K562 (cell line): ENCODE results near the gene LRMDA. TPM values are rescaled to one million over a fixed set of nuclear protein-coding genes. Genes with fewer than 3 reads are reported as not detected.

ENCODE experiments used
- ATAC-seq: fragments of 200-7000 bp; cut with Tn5 transposase; 3 replicates; pipeline ENCODE4 v1.9.1; 2020; ENCODE audit warnings: moderate library complexity
- BruUV-seq: library from RNA; stranded (reverse); fragments of 400-500 nt; replicated peaks from 2 replicates; lab custom pipeline; 2021; lab: Mats Ljungman, UMichigan
- CTCF ChIA-PET: fragments of 300-600 bp; formaldehyde crosslinking; extraction: SDS; loops from one replicate; lab custom pipeline; 2021; ENCODE audit warnings: low intra/inter-chr PET ratio; lab: Yijun Ruan, JAX
- POLR2A ChIA-PET: fragments of 300-600, 350-650 bp; sonication (Branson Sonifier 250); formaldehyde crosslinking; extraction: SDS; loops from one replicate; lab custom pipeline; 2021; ENCODE audit warnings: antibody characterized with exemption, inconsistent platforms; lab: Yijun Ruan, JAX
- DNase-seq, 4 experiments: peaks; one replicate each; pipeline versions ENCODE4 v3.0.0 to v3.0.0-alpha.2; 2011 to 2018; ENCODE audit warnings: low spot score in 3 of 4, mixed read lengths in 3 of 4; ENCODE audit errors: extremely low read depth in 1 of 4
- FAIRE-seq: peaks from 2 replicates; lab custom pipeline; 2011; peaks lifted over from hg19 to GRCh38; lab: Jason Lieb, UNC
- H2AFZ ChIP-seq: 2 replicates; pipeline ENCODE4 v1.6.0; 2011; ENCODE audit warnings: low read depth, low read length, control low read depth, inconsistent platforms
- H3K27ac ChIP-seq: fragments of 200-600 bp; 3 replicates; pipeline ENCODE4 v1.8.0; 2011; ENCODE audit warnings: low read depth, mild to moderate bottlenecking, control low read depth, inconsistent platforms, low read length, moderate library complexity, mixed read lengths; ENCODE audit errors: extremely low read depth
- H3K27me3 ChIP-seq, 2 experiments: fragments of 300-600 bp in 1 of 2; 2 replicates in 1 of 2; 3 replicates in 1 of 2; pipeline versions ENCODE4 v1.6.0 to v1.8.0; 2011; ENCODE audit warnings: inconsistent platforms in 2 of 2, low read length in 2 of 2, mild to moderate bottlenecking in 1 of 2, mixed read lengths in 1 of 2, moderate library complexity in 1 of 2; ENCODE audit not compliant: control insufficient read depth in 2 of 2, insufficient read depth in 2 of 2
- H3K36me3 ChIP-seq: fragments of 300-600 bp; 3 replicates; pipeline ENCODE4 v1.8.0; 2011; ENCODE audit warnings: mild to moderate bottlenecking, low read length, inconsistent platforms; ENCODE audit not compliant: control insufficient read depth, insufficient read depth
- H3K4me1 ChIP-seq, 2 experiments: fragments of 200-600 bp in 1 of 2; replicated peaks in 1 of 2; 2 replicates in 1 of 2; 3 replicates in 1 of 2; pipeline versions ENCODE4 v1.5.1 to v1.8.0; 2011; ENCODE audit warnings: inconsistent platforms in 2 of 2, low read length in 2 of 2, mild to moderate bottlenecking in 1 of 2, mixed read lengths in 1 of 2, moderate library complexity in 1 of 2; ENCODE audit not compliant: control insufficient read depth in 2 of 2, insufficient read depth in 2 of 2
- H3K4me2 ChIP-seq: 2 replicates; pipeline ENCODE4 v1.6.1; 2011; ENCODE audit warnings: low read length, control low read depth, inconsistent platforms, mixed read lengths; ENCODE audit not compliant: insufficient read depth
- H3K4me3 ChIP-seq: fragments of 200-600 bp; sonication (generic), shearing (Covaris generic); 2 replicates; pipeline ENCODE4 v1.5.1; 2016; ENCODE audit warnings: control low read depth, inconsistent platforms
- H3K79me2 ChIP-seq: fragments of 200-600 bp; 3 replicates; pipeline ENCODE4 v1.8.0; 2011; ENCODE audit warnings: low read length, inconsistent platforms; ENCODE audit not compliant: control insufficient read depth, insufficient read depth
- H3K9ac ChIP-seq, 2 experiments: 2 replicates each; pipeline versions ENCODE4 v1.6.0 to v1.6.1; 2011; ENCODE audit warnings: low read depth in 2 of 2, low read length in 2 of 2, control low read depth in 1 of 2, inconsistent platforms in 1 of 2, mild to moderate bottlenecking in 1 of 2, mixed read lengths in 1 of 2; ENCODE audit not compliant: insufficient read depth in 1 of 2
- H3K9me1 ChIP-seq: one replicate; pipeline ENCODE4 v1.6.0; 2011; ENCODE audit warnings: inconsistent platforms, mild to moderate bottlenecking, low read length, moderate library complexity; ENCODE audit not compliant: control insufficient read depth, insufficient read depth
- H3K9me3 ChIP-seq: replicated peaks from 2 replicates; pipeline ENCODE4 v1.5.1; 2011; ENCODE audit warnings: low read depth, low read length, inconsistent platforms; ENCODE audit not compliant: control insufficient read depth, insufficient read depth
- H4K20me1 ChIP-seq: replicated peaks from 2 replicates; pipeline ENCODE4 v1.6.1; 2011; ENCODE audit warnings: low read length, inconsistent platforms, mixed read lengths; ENCODE audit not compliant: control insufficient read depth, insufficient read depth
- ETV5 ChIP-seq: sonication (generic); formaldehyde crosslinking; IDR thresholded peaks from 2 replicates; pipeline ENCODE4 v1.4.0; 2020; ENCODE audit warnings: low read depth, mild to moderate bottlenecking, missing genetic modification reagents
- KDM5B ChIP-seq: fragments of 200-600 bp; sonication (generic); IDR thresholded peaks from 2 replicates; pipeline ENCODE4 v1.6.1; 2012; ENCODE audit warnings: low read depth, mild to moderate bottlenecking, moderate library complexity, low read length, control low read depth, inconsistent platforms; ENCODE audit not compliant: insufficient replicate concordance
- SLC30A9 ChIP-seq: fragments of 250-450 bp; sonication (Bioruptor Pico); IDR thresholded peaks from 2 replicates; pipeline ENCODE4 v1.8.0; 2022; ENCODE audit warnings: mild to moderate bottlenecking, moderate library complexity
- SMARCA4 ChIP-seq: fragments of 450-650 bp; IDR thresholded peaks from 2 replicates; pipeline ENCODE4 v1.6.1; 2016
- STAT5A ChIP-seq: IDR thresholded peaks from 2 replicates; pipeline ENCODE4 v1.6.1; 2012; ENCODE audit warnings: low read length, inconsistent platforms, borderline replicate concordance
- TARDBP ChIP-seq: fragments of 450-650 bp; IDR thresholded peaks from 2 replicates; pipeline ENCODE4 v1.6.1; 2016
- TBP ChIP-seq: optimal IDR thresholded peaks from 2 replicates; pipeline ENCODE3; 2011; ENCODE audit warnings: low read depth, low read length, improper control_type of control experiment
- TCF7L2 ChIP-seq: fragments of 150-350 bp; IDR thresholded peaks from 2 replicates; pipeline ENCODE4 v1.6.1; 2016; ENCODE audit warnings: low read depth, mild to moderate bottlenecking, low read length, moderate library complexity
- TRIM25 ChIP-seq: fragments of 450-650 bp; IDR thresholded peaks from 2 replicates; pipeline ENCODE4 v1.7.0; 2016; ENCODE audit warnings: borderline replicate concordance
- XRCC4 ChIP-seq: IDR thresholded peaks from one replicate; pipeline ENCODE4 v1.6.1; 2011; ENCODE audit not compliant: insufficient read depth, insufficient read length; ENCODE audit errors: extremely low read depth
- ZNF277 ChIP-seq: fragments of 250-450 bp; sonication (Bioruptor Pico); IDR thresholded peaks from 2 replicates; pipeline ENCODE4 v1.8.0; 2022; ENCODE audit warnings: inconsistent platforms, mild to moderate bottlenecking, moderate library complexity, borderline replicate concordance
- WGBS: fragments of 100-300 bp; shearing (Covaris generic); methylation state at CpG from one replicate; pipeline ENCODE4 v1.1.6; 2016; ENCODE audit warnings: low coverage, mixed read lengths; ENCODE audit not compliant: insufficient coverage; ENCODE audit errors: missing lambda C conversion rate; 5-methylcytosine and 5-hydroxymethylcytosine counted together
- in situ Hi-C: fragments of 300-500 bp; cut with MboI; formaldehyde crosslinking; loops from 4 replicates; pipeline ENCODE4 v1.15.0; 2018; ENCODE audit warnings: inconsistent platforms, mixed read lengths
- intact Hi-C: fragments of 100-400 bp; cut with micrococcal nuclease; formaldehyde crosslinking; loops from 2 replicates; pipeline ENCODE4 v1.14.2; 2022
- polyA plus RNA-seq, 8 experiments: library from polyadenylated mRNA; depleted of rRNA in 4 of 8; stranded (reverse) in 5 of 8; unstranded in 3 of 8; fragments of >200 nt; fragmentation: Nextera tagmentation in 2 of 8; fragmentation: Illumina TruSeq in 1 of 8; extraction: Ambion mirVana in 2 of 8; extraction: Trizol in 1 of 8; gene quantifications; 2 replicates each; pipeline versions ENCODE4 v1.2.1 to v1.2.3, GENCODE V29; 2011 to 2014; ENCODE audit warnings: inconsistent platforms in 1 of 8, missing spikeins in 1 of 8
- total RNA-seq, 7 experiments: library from RNA; depleted of rRNA in 6 of 7; stranded (reverse); fragments of >200 nt in 6 of 7; fragmentation: Illumina TruSeq in 2 of 7; extraction: Trizol in 2 of 7; gene quantifications; 2 replicates each; pipeline versions ENCODE4 v1.2.1 to v1.2.3, GENCODE V29; 2011 to 2021; ENCODE audit warnings: low replicate concordance in 1 of 7
- TF ChIP-seq, protein P1 (sequence below), 2 experiments: fragments of 450-650 bp; conservative IDR thresholded peaks; 2 replicates each; pipeline ENCODE4 v1.6.1; 2017; ENCODE audit warnings: mild to moderate bottlenecking in 2 of 2, moderate library complexity in 2 of 2
- TF ChIP-seq, protein P2 (sequence below): sonication (generic); formaldehyde crosslinking; IDR thresholded peaks from 2 replicates; pipeline ENCODE4 v1.8.0; 2022; ENCODE audit warnings: mild to moderate bottlenecking, missing genetic modification reagents

The LRMDA gene
- total and polyA plus RNA-seq, 9 of the 15 experiments (the other 6 are each of a cell fraction or from before 2014, with no cell fraction given): 0.25 TPM; not detected in 8

GRCh38 chr10:76333796-76334195 is 902.4 kb downstream of the LRMDA start (continued):
- TF ChIP-seq SLC30A9 (CRISPR knock-in tag): no peak
- no peak for TF ChIP-seq SMARCA4
- TF ChIP-seq STAT5A: no peak
- no peak for TF ChIP-seq TCF7L2
- no peak for TF ChIP-seq KDM5B
- TF ChIP-seq, protein P1, sequence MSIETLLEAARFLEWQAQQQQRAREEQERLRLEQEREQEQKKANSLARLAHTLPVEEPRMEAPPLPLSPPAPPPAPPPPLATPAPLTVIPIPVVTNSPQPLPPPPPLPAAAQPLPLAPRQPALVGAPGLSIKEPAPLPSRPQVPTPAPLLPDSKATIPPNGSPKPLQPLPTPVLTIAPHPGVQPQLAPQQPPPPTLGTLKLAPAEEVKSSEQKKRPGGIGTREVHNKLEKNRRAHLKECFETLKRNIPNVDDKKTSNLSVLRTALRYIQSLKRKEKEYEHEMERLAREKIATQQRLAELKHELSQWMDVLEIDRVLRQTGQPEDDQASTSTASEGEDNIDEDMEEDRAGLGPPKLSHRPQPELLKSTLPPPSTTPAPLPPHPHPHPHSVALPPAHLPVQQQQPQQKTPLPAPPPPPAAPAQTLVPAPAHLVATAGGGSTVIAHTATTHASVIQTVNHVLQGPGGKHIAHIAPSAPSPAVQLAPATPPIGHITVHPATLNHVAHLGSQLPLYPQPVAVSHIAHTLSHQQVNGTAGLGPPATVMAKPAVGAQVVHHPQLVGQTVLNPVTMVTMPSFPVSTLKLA (conservative IDR thresholded peaks at IDR 0.05): no peak

GRCh38 chr10:76334255-76334654 is 902.8 kb downstream of the LRMDA start:
- DNase-seq: no peak
- ATAC-seq: no peak
- BruUV-seq: no TSS peak
- H3K9me3 ChIP-seq: no peaks in the 10 kb centered on the region
- no peak overlapping the region for H3K9ac ChIP-seq
- H2AFZ ChIP-seq: no peak overlapping the region
- no peaks in the 10 kb centered on the region for H3K4me1 ChIP-seq
- ChIA-PET CTCF (no interaction called here), POLR2A (no interaction called here)
- H3K79me2 ChIP-seq: no peaks in the 10 kb centered on the region
- H3K4me2 ChIP-seq: no peak overlapping the region
- no peak for FAIRE-seq
- intact Hi-C loops (no loop called here), in situ Hi-C loops (no loop called here)
- H3K27ac ChIP-seq: no peak overlapping the region
- H3K36me3 ChIP-seq: no peaks in the 10 kb centered on the region
- under 1% methylated on average over 5 of the region's 5 CpGs for WGBS
- no peak overlapping the region for H3K4me3 ChIP-seq
- no peaks in the 10 kb centered on the region for H4K20me1 ChIP-seq
- H3K9me1 ChIP-seq: no peaks in the 10 kb centered on the region
- H3K27me3 ChIP-seq: no peaks in the 10 kb centered on the region
- TF ChIP-seq, protein P2, sequence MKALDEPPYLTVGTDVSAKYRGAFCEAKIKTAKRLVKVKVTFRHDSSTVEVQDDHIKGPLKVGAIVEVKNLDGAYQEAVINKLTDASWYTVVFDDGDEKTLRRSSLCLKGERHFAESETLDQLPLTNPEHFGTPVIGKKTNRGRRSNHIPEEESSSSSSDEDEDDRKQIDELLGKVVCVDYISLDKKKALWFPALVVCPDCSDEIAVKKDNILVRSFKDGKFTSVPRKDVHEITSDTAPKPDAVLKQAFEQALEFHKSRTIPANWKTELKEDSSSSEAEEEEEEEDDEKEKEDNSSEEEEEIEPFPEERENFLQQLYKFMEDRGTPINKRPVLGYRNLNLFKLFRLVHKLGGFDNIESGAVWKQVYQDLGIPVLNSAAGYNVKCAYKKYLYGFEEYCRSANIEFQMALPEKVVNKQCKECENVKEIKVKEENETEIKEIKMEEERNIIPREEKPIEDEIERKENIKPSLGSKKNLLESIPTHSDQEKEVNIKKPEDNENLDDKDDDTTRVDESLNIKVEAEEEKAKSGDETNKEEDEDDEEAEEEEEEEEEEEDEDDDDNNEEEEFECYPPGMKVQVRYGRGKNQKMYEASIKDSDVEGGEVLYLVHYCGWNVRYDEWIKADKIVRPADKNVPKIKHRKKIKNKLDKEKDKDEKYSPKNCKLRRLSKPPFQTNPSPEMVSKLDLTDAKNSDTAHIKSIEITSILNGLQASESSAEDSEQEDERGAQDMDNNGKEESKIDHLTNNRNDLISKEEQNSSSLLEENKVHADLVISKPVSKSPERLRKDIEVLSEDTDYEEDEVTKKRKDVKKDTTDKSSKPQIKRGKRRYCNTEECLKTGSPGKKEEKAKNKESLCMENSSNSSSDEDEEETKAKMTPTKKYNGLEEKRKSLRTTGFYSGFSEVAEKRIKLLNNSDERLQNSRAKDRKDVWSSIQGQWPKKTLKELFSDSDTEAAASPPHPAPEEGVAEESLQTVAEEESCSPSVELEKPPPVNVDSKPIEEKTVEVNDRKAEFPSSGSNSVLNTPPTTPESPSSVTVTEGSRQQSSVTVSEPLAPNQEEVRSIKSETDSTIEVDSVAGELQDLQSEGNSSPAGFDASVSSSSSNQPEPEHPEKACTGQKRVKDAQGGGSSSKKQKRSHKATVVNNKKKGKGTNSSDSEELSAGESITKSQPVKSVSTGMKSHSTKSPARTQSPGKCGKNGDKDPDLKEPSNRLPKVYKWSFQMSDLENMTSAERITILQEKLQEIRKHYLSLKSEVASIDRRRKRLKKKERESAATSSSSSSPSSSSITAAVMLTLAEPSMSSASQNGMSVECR (CRISPR knock-in tag): no peak
- no peak for TF ChIP-seq TARDBP
- no peak for TF ChIP-seq TBP
- no peak for TF ChIP-seq TRIM25
- TF ChIP-seq ZNF277 (CRISPR knock-in tag): no peak
- no peak for TF ChIP-seq ETV5
- TF ChIP-seq XRCC4: no peak
